ENCODE measurements around the gene AFF2. TPM values are rescaled to one million over a fixed set of nuclear protein-coding genes. Genes with fewer than 3 reads are reported as not detected.

The AFF2 gene
- polyA plus RNA-seq, 1 experiment: 0.04 TPM

DNA sequence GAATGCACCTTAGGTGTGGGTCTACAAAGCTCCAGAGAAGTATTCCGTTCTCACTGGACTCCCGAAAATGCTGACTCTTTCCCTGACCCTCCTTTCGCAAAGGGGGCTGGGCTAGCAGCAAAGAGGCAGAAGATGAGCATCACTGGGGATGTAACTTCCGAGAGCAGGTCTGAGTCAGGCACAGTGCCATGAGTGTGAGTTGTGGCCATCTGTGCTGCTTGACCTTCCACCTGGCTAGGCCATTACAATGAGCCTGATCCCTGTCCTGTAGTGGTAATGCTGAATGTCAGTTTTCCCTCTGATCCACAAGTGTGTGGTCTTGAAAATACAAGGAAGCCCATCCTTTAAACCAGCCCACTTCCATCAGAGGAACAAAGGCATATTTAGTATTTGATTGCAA lies 479.4 kb downstream of the AFF2 start:
- ChIA-PET POLR2A (no interaction called here), CTCF (no interaction called here)
- H3K27me3 ChIP-seq (ENCODE audit: control insufficient read depth, insufficient read depth, low read length): no peaks in the 10 kb centered on the region
- TF ChIP-seq, protein P1, sequence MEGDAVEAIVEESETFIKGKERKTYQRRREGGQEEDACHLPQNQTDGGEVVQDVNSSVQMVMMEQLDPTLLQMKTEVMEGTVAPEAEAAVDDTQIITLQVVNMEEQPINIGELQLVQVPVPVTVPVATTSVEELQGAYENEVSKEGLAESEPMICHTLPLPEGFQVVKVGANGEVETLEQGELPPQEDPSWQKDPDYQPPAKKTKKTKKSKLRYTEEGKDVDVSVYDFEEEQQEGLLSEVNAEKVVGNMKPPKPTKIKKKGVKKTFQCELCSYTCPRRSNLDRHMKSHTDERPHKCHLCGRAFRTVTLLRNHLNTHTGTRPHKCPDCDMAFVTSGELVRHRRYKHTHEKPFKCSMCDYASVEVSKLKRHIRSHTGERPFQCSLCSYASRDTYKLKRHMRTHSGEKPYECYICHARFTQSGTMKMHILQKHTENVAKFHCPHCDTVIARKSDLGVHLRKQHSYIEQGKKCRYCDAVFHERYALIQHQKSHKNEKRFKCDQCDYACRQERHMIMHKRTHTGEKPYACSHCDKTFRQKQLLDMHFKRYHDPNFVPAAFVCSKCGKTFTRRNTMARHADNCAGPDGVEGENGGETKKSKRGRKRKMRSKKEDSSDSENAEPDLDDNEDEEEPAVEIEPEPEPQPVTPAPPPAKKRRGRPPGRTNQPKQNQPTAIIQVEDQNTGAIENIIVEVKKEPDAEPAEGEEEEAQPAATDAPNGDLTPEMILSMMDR (IDR thresholded peaks at IDR 0.05; ENCODE audit: low read depth, low read length): no peak
- no peak overlapping the region for H3K27ac ChIP-seq (ENCODE audit: low read depth, low read length)
- no peak overlapping the region for H3K4me3 ChIP-seq (ENCODE audit: low read depth, low read length)
- no peaks in the 10 kb centered on the region for H3K9me3 ChIP-seq (ENCODE audit: control insufficient read depth, insufficient read depth, low read length)
- DNase-seq (ENCODE audit: low read depth, low spot score): no peak

DNA sequence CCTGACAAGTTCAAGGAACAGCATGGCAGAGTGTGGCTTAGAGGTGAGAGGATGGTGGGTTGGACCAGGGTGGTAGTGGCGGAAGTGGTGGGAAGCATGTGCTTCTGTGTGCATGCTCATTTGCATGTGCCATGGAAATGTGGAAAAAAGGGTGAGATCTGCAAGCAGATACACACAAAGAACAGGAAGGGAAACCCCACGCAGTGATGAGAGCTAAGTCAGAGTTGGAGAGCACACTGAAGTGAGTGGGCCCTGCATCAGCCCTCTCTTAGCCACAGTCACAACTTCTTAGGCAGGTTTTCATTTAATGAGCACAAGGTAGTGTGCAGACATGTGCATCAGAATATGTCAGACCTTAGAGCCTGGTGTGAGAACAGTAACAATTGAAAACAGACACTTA lies 483.8 kb downstream of the AFF2 start:
- Histone ChIP-seq H3K27me3 (ENCODE audit: control insufficient read depth, insufficient read depth, low read length) (no peaks in the 10 kb centered on the region), H3K9me3 (ENCODE audit: control insufficient read depth, insufficient read depth, low read length) (no peaks in the 10 kb centered on the region), H3K27ac (ENCODE audit: low read depth, low read length) (no peak overlapping the region), H3K4me3 (ENCODE audit: low read depth, low read length) (no peak overlapping the region)
- TF ChIP-seq, protein P1 (IDR thresholded peaks at IDR 0.05; ENCODE audit: low read depth, low read length): no peak
- CTCF ChIA-PET: no interaction called here
- POLR2A ChIA-PET: no interaction called here
- no peak for DNase-seq (ENCODE audit: low read depth, low spot score)

DNA sequence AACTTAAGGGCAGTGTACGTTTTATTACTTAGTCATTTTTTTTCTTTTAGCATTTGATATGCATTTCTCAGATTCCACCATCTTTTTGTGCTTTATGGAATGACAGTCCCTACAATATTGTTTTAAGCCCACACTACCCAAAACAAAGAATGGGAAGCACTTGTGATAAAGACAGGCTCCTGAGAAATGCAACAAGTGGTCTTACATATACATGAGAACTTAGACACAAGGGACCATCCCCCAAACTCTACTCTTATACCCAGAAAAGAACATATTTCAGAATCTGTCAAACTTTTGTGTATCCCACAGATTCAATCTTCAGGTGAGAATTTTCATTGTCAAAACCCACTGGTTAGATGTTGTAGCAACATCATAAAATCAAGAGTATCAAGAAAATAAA lies 491.1 kb downstream of the AFF2 start:
- no peaks in the 10 kb centered on the region for H3K27me3 ChIP-seq (ENCODE audit: control insufficient read depth, insufficient read depth, low read length)
- DNase-seq (ENCODE audit: low read depth, low spot score): no peak
- TF ChIP-seq, protein P1 (IDR thresholded peaks at IDR 0.05; ENCODE audit: low read depth, low read length): no peak
- no peak overlapping the region for H3K27ac ChIP-seq (ENCODE audit: low read depth, low read length)
- CTCF ChIA-PET: no interaction called here
- POLR2A ChIA-PET: no interaction called here
- no peak overlapping the region for H3K4me3 ChIP-seq (ENCODE audit: low read depth, low read length)
- no peaks in the 10 kb centered on the region for H3K9me3 ChIP-seq (ENCODE audit: control insufficient read depth, insufficient read depth, low read length)

DNA sequence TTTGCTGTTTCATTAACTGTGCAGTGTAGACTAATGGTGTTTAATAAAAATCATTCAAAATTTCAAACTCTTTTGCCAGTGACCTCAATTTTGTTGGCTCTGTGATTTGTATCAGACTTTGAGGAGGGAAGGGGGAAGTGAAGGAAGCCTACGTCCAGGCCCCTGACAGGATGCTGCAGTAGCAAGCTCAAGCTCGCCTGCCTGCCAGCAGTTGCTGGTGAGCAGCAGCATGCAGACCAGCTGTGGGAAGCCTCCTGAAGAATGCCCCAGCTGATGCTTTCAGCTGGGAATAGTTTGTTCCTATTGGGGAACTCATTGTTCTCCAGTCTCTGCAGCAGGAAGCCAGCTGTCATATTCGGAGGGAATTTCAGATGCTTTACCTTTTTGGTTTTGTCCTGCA lies 495.2 kb downstream of the AFF2 start:
- POLR2A ChIA-PET: no interaction called here
- TF ChIP-seq, protein P1 (IDR thresholded peaks at IDR 0.05; ENCODE audit: low read depth, low read length): no peak
- no peaks in the 10 kb centered on the region for H3K27me3 ChIP-seq (ENCODE audit: control insufficient read depth, insufficient read depth, low read length)
- H3K9me3 ChIP-seq (ENCODE audit: control insufficient read depth, insufficient read depth, low read length): no peaks in the 10 kb centered on the region
- no peak overlapping the region for H3K27ac ChIP-seq (ENCODE audit: low read depth, low read length)
- CTCF ChIA-PET: no interaction called here
- H3K4me3 ChIP-seq (ENCODE audit: low read depth, low read length): no peak overlapping the region
- DNase-seq (ENCODE audit: low read depth, low spot score): no peak

DNA sequence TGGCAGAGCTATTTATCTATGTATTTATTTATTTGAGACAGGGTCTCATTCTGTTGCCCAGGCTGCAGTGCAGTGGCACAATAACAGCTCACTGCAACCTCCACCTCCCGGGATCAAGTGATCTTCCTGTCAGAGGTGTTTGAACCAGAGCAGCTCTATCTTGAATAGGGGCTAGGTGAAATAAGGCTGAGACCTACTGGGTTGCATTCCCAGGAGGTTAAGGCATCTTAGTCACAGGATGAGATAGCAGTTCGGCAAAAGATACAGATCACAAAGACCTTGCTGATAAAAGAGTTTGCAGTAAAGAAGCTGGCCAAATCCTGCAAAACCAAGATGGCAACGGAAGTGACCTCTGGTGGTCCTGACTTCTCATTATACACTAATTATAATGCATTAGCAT lies 501.9 kb downstream of the AFF2 start:
- TF ChIP-seq, protein P1 (IDR thresholded peaks at IDR 0.05; ENCODE audit: low read depth, low read length): no peak
- DNase-seq (ENCODE audit: low read depth, low spot score): no peak
- Histone ChIP-seq H3K27me3 (ENCODE audit: control insufficient read depth, insufficient read depth, low read length) (no peaks in the 10 kb centered on the region), H3K9me3 (ENCODE audit: control insufficient read depth, insufficient read depth, low read length) (no peaks in the 10 kb centered on the region), H3K4me3 (ENCODE audit: low read depth, low read length) (no peak overlapping the region), H3K27ac (ENCODE audit: low read depth, low read length) (no peak overlapping the region)
- ChIA-PET POLR2A (no interaction called here), CTCF (no interaction called here)
